GM19351 (cell line): Measurements from ENCODE around the gene RNF213.
"Not testable (repeated sequence)": the region's sequence is repeated elsewhere in the genome, so short reads cannot be mapped to it uniquely, and the experiment has no call there.

Experiments used
- ATAC-seq: cut with Tn5 transposase; IDR thresholded peaks from one replicate; pipeline ENCODE4 v1.9.1; 2021; ENCODE audit warnings: mild to moderate bottlenecking, moderate library complexity; ENCODE audit not compliant: unreplicated experiment

The RNF213 gene

DNA sequence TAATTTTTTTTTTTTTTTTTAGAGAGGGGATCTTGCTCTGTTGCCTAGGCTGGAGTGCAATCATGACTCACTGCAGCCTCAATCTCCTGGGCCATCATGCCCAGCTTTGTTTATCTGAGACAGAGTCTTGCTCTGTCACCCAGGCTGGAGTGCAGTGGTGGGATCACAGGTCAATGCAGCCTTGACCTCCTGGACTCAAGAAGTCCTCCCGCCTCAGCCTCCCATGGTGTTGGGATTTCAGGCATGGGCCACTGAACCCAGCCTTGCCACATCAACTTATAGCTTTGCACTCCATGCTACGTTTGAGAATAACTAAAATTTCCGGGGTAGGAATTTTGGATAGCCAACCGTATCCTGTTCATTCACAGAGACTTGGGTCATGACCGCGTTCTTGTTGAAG, 30.6 kb downstream of the RNF213 start:
- no peak for ATAC-seq

- ATAC-seq, result no peak
Measured at GRCh38 chr17:80291691-80292487, 31.2 kb downstream of the RNF213 start.

- no peak for ATAC-seq
Measured at GRCh38 chr17:80292521-80292971, 31.9 kb downstream of the RNF213 start.

GRCh38 chr17:80294210-80294609, 33.6 kb downstream of the RNF213 start:
- ATAC-seq, result no peak

DNA sequence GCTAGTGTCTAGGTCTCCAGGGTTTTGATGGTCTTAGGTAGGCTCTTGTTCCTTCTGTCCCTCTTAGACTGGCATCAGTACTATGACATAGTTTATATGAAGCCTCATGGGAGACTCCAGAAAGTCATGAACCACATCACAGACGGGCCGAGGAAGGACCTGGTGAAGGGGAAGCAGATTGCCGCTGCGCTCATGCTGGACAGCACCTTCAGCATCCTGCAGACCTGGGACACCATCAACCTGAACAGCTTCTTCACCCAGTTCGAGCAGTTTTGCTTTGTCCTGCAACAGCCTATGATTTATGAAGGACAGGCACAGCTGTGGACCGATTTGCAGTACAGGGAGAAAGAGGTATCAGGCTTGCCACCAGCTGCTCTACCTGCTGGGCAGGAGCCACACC, 34.0 kb downstream of the RNF213 start:
- no peak for ATAC-seq

DNA sequence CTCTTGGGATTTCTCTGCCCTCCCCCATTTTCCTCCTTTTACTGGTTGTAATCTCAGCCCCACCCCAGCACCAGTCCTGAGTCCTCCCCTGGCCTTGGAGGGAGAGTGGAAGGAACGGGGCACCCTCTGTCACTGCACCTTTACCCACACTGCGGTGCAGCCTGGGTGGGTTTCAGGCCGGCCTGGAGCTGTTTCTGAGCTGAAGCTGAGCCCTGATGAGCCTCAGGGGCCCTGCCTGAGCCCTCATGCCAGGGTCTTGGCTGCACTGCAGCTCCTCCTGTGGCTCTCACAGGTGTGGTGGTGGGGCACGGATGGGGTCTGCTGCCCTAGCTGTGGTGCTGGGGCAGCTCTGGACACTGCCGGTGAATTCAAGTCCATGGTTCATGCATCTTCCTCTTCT, 34.5 kb downstream of the RNF213 start:
- ATAC-seq, result no peak

GRCh38 chr17:80295559-80295958, 34.9 kb downstream of the RNF213 start:
- ATAC-seq, result no peak

DNA sequence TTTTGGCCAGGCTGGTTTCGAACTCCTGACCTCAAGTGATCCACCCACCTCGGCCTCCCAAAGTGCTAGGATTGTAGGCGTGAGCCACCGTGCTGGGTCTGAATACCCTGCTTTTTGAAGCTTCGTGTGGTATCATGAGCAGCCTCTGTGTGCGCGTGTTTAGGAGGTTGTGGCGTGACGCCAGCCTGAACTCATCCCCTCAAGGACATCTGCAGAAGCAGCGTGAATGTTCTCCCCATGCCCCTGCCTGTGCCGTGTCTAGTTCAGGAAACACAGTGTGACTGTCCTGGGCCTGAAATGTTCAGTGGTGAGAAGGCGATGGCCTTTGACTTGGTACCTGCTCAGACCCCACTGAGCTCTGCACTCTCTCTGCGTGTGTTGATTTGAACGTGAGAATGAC, 35.6 kb downstream of the RNF213 start:
- no peak for ATAC-seq

GRCh38 chr17:80297996-80298560, 37.4 kb downstream of the RNF213 start:
- ATAC-seq, result no peak

DNA sequence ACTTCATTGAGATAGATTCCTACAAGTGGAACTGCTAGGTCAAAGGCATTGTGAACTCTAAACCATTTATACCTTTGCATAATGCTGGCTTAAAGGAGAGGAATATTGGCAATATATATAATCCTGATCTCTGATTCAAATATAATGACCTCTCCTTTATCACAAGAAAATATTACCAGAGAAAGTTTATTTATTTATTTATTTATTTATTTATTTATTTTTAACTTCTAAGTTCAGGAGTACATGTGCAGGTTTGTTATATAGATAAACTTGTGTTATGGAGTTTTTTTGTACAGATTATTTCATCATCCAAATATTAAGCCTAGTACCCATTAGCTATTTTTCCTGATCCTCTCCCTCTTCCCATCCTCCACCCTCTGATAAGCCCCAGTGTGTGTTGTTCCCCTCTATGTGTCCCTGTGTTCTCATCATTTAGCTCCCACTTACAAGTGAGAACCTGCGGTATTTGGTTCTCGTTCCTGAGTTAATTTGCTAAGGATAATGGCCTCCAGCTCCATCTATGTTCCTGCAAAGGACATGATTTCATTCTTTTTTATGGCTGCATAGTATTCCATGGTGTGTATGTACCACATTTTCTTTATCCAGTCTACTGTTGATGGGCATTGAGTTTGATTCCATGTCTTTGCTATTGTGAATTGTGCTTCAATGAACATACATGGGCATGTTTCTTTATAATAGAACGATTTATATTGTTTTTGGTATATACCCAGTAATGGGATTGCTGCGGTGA, 38.9 kb downstream of the RNF213 start:
- not testable (repeated sequence) for ATAC-seq

GRCh38 chr17:80300756-80301155, 40.1 kb downstream of the RNF213 start:
- not testable (repeated sequence) for ATAC-seq

DNA sequence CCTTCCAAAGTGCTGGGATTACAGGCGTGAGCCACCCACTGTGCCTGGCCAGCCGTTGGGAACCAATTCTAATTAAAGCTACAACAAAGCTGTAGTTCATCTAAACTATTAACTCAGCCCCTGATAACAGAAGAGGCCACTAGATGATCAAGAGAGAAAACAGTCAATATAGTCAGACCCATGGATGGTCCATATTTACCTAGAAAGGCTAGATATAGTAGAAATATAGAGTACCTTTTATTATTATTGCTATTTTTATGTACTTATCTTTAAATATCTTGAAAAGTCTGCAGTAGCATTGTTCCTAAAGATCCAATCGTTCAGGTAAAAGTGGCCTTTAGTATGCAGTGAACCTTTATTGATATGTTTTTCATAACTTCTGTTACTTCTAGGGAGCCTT, 43.2 kb downstream of the RNF213 start:
- no peak for ATAC-seq

DNA sequence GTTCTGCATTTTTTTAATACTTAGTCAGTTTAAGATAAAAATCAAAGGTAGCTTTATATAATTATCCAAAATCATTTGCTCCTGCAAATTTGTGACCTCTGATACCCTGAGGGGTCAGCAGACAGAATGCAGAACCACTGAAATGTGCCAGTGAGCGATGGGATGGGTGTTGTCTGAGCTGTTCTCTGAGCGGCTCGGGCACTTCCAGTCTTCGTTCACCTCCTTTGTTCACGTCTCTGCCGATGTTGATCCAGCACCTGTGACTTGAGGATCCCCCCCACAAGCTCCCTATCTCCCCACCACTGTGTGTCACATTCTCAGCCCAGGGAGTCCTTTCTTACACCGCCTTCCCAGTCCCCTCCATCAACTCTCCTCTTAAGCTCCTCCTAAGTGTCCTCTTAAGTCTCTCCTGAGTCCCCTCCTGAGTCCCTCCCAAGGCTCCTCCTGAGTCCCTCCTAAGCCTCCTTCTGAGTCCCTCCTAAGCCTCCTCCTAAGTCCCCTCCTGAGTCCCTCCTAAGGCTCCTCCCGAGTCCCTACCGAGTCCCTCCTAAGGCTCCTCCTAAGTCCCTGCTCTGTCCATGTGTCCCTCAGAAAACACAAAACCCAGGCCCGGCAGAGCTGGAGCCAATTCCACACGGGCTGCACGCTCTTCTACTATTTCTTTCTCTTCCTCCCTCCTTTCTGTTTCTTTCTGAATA, 47.5 kb downstream of the RNF213 start:
- ATAC-seq, result no peak

DNA sequence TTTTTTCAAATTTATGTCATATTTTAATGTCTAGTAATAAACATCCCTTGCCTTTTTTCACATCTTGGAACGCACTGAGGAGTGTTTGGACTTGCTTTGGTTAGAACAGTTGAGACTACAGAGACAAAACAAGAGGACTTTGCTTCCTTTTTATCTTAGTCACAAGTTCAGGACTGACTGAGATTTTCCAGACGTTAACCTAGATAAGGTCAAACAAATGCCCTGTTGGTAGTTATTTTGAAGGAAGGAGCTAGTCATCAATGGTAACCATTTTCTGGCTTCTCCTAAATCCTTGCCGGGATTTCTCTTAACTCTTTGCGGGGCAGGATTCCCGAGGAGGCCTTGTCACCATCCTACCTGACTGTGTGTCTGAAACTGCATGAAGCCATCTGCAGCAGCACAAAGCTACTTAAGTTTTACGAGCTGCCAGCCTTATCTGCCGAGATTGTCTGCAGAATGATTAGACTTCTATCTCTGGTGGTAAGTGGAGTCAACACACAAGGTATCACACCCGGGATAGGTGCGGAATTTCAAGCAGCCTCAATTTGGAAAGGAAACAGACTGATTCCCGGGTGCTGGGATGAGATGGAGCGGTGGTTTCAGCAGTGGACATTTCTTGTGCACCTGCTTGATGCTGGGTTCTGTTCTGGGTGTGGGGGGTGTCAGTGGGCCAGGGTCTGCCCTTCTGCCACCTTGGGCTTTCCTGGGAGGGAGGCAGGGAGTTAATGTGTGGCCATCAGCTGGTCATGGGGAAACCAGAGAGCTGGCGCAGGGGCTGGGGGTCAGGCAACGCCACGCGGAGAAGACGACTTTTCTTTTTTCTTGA, 48.3 kb downstream of the RNF213 start:
- ATAC-seq, result no peak

GRCh38 chr17:80311216-80311827, 50.7 kb downstream of the RNF213 start:
- ATAC-seq, result no peak

GRCh38 chr17:80312621-80313135, 52.0 kb downstream of the RNF213 start:
- no peak for ATAC-seq

DNA sequence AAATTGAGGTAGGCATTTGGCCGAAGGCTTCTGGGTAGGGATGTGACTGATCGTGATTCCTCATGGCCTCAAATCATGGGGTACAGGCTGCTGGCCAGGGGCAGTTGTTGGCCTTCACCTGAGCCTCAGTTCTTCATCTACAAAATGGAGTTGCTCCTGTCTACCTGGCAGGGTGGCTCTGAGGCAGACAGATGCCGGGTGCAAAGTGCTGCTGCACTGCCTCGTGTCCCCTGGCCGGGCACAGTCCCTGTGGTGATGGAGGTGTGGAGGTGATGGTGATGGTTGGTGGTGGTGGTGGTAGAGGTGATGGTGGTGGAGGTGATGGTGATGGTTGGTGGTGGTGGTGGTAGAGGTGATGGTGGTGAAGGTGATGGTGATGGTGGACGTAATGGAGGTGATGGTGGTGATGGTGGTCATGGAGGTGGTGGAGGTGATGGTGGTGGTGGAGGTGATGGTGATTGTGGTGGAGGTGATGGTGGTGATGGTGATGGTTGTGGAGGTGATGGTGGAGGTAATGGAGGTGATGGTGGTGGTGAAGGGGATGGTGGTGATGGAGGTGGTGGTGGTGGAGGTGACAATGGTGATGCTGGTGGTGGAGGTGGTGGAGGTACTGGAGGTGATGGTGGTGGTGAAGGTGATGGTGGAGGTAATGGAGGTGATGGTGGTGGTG, 52.6 kb downstream of the RNF213 start:
- ATAC-seq, result no peak

- not testable (repeated sequence) for ATAC-seq
Measured at GRCh38 chr17:80313946-80314345, 53.3 kb downstream of the RNF213 start.

- no peak for ATAC-seq
Measured at GRCh38 chr17:80315517-80316182, 55.0 kb downstream of the RNF213 start.
